ENCODE results near the gene BRD1.

DNA sequence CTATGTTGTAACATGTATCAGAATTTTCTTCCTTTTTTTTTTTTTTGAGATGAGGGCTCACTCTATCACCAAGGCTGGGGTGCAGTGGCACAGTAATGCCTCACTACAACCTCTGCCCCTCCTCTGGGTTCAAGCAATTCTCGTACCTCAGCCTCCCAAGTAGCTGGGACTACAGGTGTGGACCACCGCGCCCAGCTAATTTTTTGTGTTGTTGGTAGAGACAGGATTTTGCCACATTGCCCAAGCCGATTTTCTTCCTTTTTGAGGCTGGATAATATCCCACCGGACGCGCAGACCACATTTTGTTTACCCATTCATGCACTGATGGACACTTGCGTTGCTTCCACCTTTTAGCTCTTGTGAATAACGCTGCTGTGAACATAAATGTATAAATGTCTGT lies 97.0 kb downstream of the BRD1 start:
- TF ChIP-seq POLR2AphosphoS5 (IDR thresholded peaks at IDR 0.05; ENCODE audit: low read depth, low read length) (no peak), FOXP2 (optimal IDR thresholded peaks at IDR 0.05; ENCODE audit: borderline replicate concordance, extremely low read depth, extremely low read length, insufficient read depth) (no peak)
- TF ChIP-seq, protein P1, sequence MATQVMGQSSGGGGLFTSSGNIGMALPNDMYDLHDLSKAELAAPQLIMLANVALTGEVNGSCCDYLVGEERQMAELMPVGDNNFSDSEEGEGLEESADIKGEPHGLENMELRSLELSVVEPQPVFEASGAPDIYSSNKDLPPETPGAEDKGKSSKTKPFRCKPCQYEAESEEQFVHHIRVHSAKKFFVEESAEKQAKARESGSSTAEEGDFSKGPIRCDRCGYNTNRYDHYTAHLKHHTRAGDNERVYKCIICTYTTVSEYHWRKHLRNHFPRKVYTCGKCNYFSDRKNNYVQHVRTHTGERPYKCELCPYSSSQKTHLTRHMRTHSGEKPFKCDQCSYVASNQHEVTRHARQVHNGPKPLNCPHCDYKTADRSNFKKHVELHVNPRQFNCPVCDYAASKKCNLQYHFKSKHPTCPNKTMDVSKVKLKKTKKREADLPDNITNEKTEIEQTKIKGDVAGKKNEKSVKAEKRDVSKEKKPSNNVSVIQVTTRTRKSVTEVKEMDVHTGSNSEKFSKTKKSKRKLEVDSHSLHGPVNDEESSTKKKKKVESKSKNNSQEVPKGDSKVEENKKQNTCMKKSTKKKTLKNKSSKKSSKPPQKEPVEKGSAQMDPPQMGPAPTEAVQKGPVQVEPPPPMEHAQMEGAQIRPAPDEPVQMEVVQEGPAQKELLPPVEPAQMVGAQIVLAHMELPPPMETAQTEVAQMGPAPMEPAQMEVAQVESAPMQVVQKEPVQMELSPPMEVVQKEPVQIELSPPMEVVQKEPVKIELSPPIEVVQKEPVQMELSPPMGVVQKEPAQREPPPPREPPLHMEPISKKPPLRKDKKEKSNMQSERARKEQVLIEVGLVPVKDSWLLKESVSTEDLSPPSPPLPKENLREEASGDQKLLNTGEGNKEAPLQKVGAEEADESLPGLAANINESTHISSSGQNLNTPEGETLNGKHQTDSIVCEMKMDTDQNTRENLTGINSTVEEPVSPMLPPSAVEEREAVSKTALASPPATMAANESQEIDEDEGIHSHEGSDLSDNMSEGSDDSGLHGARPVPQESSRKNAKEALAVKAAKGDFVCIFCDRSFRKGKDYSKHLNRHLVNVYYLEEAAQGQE (IDR thresholded peaks at IDR 0.05; ENCODE audit: insufficient read depth in 1 of 2, low read depth in 2 of 2, low read length in 2 of 2): no peak
